GM23338 (cell line): Measurements from ENCODE around the gene TMEM245. TPM values are rescaled to one million over a fixed set of nuclear protein-coding genes. Genes with fewer than 3 reads are reported as not detected.

ENCODE experiments used
- ATAC-seq: fragments of 200-7000 bp; cut with Tn5 transposase; 3 replicates; pipeline ENCODE4 v1.9.1; 2020
- DNase-seq: peaks from one replicate; pipeline ENCODE4 v3.0.0-alpha.2; 2015; ENCODE audit warnings: low spot score
- H2AFZ ChIP-seq: fragments of 200-600 bp; sonication (generic); 2 replicates; pipeline ENCODE4 v1.8.0; 2016; ENCODE audit warnings: antibody characterized with exemption, mild to moderate bottlenecking, moderate library complexity
- H3F3A ChIP-seq: fragments of 200-600 bp; sonication (generic); replicated peaks from 2 replicates; pipeline ENCODE4 v1.8.0; 2017; ENCODE audit warnings: antibody characterized with exemption, mixed run types, low read depth
- H3K27ac ChIP-seq: fragments of 200-600 bp; sonication (generic); 2 replicates; pipeline ENCODE4 v1.6.1; 2016; ENCODE audit warnings: low read depth
- H3K27me3 ChIP-seq: fragments of 200-600 bp; sonication (generic); 2 replicates; pipeline ENCODE4 v1.8.0; 2016; ENCODE audit warnings: mild to moderate bottlenecking, mixed run types, moderate library complexity; ENCODE audit not compliant: insufficient read depth
- H3K36me3 ChIP-seq: fragments of 200-600 bp; sonication (generic); 2 replicates; pipeline ENCODE4 v1.8.0; 2016; ENCODE audit warnings: mild to moderate bottlenecking; ENCODE audit not compliant: insufficient read depth
- H3K4me1 ChIP-seq: fragments of 200-600 bp; sonication (generic); 2 replicates; pipeline ENCODE4 v1.8.0; 2016; ENCODE audit warnings: mild to moderate bottlenecking, moderate library complexity; ENCODE audit not compliant: insufficient read depth
- H3K4me2 ChIP-seq: fragments of 200-600 bp; sonication (generic); 2 replicates; pipeline ENCODE4 v1.7.1; 2017; ENCODE audit warnings: mixed run types
- H3K4me3 ChIP-seq: fragments of 200-600 bp; sonication (generic); 2 replicates; pipeline ENCODE4 v1.6.1; 2016; ENCODE audit warnings: mixed run types
- H3K79me2 ChIP-seq: fragments of 200-600 bp; sonication (generic); replicated peaks from 2 replicates; pipeline ENCODE4 v1.8.0; 2017; ENCODE audit warnings: mild to moderate bottlenecking; ENCODE audit not compliant: insufficient read depth
- H3K9me2 ChIP-seq: fragments of 200-600 bp; sonication (generic); 2 replicates; pipeline ENCODE4 v1.8.0; 2017; ENCODE audit not compliant: insufficient read depth
- H4K20me1 ChIP-seq: fragments of 200-600 bp; sonication (generic); replicated peaks from 2 replicates; pipeline ENCODE4 v1.8.0; 2017; ENCODE audit warnings: mild to moderate bottlenecking; ENCODE audit not compliant: insufficient read depth
- H3K27ac Mint-ChIP-seq: 2 replicates; pipeline ENCODE4 v1.8.0; 2020; ENCODE audit warnings: inconsistent platforms, mild to moderate bottlenecking, moderate library complexity, mixed read lengths
- H3K27me3 Mint-ChIP-seq: 3 replicates; pipeline ENCODE4 v1.8.0; 2022; ENCODE audit warnings: low read depth, mild to moderate bottlenecking, moderate library complexity, mixed read lengths, inconsistent platforms; ENCODE audit not compliant: insufficient read depth, poor library complexity
- H3K36me3 Mint-ChIP-seq: 3 replicates; pipeline ENCODE4 v1.8.0; 2021; ENCODE audit warnings: low read depth, mild to moderate bottlenecking, inconsistent platforms, moderate library complexity, mixed read lengths
- H3K4me1 Mint-ChIP-seq: 3 replicates; pipeline ENCODE4 v1.8.0; 2020; ENCODE audit warnings: mild to moderate bottlenecking, inconsistent platforms, mixed read lengths
- H3K4me3 Mint-ChIP-seq: 3 replicates; pipeline ENCODE4 v1.8.0; 2021; ENCODE audit warnings: moderate library complexity, mild to moderate bottlenecking, inconsistent platforms, mixed read lengths
- H3K9me3 Mint-ChIP-seq: 3 replicates; pipeline ENCODE4 v1.8.0; 2020; ENCODE audit warnings: moderate library complexity, mild to moderate bottlenecking, inconsistent platforms, mixed read lengths
- NANOG ChIP-seq: IDR thresholded peaks from 2 replicates; pipeline ENCODE4 v1.6.1; 2016; ENCODE audit warnings: antibody characterized with exemption, borderline replicate concordance
- STAT1 ChIP-seq: IDR thresholded peaks from one replicate; pipeline ENCODE4 v1.6.1; 2016; ENCODE audit warnings: antibody characterized with exemption; ENCODE audit not compliant: unreplicated experiment
- ZNF114 ChIP-seq: fragments of 250-450 bp; sonication (Bioruptor Pico); IDR thresholded peaks from 2 replicates; pipeline ENCODE4 v1.5.0; 2020; ENCODE audit warnings: mild to moderate bottlenecking, moderate library complexity
- ZNF331 ChIP-seq: fragments of 250-450 bp; sonication (Bioruptor Pico); IDR thresholded peaks from 2 replicates; pipeline ENCODE4 v1.5.0; 2020; ENCODE audit warnings: low read depth, mild to moderate bottlenecking, moderate library complexity
- polyA plus RNA-seq: library from polyadenylated mRNA; unstranded; fragments of >200 nt; fragmentation: Nextera tagmentation; extraction: Ambion mirVana; gene quantifications from 2 replicates; pipeline ENCODE4 v1.2.1, GENCODE V29; 2016
- total RNA-seq: library from RNA; depleted of rRNA; stranded (reverse); fragments of >200 nt; shearing (Covaris generic); gene quantifications from 2 replicates; pipeline ENCODE4 v1.2.3, GENCODE V29; 2014
- TF ChIP-seq, protein P1 (sequence below): fragments of 250-450 bp; sonication (Bioruptor Pico); IDR thresholded peaks from 2 replicates; pipeline ENCODE4 v1.5.0; 2020; ENCODE audit warnings: mild to moderate bottlenecking, moderate library complexity

Gene TMEM245
- total and polyA plus RNA-seq, 2 experiments from 2014 or later, result 17.3 to 64.1 TPM

DNA sequence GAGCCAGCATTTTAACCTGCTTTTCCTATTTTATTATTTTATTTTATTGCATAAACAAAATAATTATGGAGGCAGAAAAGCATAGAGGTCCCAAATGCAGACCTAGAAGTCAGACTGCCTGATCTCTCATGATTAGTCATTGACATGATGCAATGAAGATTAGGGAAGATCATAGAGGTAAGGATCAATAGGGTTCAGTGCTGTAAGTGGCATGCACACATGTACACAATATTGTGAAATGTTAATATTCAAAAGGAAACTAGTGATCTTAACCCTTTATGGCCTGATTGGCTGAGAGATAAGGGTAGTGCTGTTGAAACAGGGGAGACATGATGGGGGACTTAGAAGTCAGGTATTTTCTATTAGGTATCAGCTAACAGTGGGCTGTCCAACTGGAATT is 48.4 kb upstream of the TMEM245 start (continued):
- TF ChIP-seq, protein P1, sequence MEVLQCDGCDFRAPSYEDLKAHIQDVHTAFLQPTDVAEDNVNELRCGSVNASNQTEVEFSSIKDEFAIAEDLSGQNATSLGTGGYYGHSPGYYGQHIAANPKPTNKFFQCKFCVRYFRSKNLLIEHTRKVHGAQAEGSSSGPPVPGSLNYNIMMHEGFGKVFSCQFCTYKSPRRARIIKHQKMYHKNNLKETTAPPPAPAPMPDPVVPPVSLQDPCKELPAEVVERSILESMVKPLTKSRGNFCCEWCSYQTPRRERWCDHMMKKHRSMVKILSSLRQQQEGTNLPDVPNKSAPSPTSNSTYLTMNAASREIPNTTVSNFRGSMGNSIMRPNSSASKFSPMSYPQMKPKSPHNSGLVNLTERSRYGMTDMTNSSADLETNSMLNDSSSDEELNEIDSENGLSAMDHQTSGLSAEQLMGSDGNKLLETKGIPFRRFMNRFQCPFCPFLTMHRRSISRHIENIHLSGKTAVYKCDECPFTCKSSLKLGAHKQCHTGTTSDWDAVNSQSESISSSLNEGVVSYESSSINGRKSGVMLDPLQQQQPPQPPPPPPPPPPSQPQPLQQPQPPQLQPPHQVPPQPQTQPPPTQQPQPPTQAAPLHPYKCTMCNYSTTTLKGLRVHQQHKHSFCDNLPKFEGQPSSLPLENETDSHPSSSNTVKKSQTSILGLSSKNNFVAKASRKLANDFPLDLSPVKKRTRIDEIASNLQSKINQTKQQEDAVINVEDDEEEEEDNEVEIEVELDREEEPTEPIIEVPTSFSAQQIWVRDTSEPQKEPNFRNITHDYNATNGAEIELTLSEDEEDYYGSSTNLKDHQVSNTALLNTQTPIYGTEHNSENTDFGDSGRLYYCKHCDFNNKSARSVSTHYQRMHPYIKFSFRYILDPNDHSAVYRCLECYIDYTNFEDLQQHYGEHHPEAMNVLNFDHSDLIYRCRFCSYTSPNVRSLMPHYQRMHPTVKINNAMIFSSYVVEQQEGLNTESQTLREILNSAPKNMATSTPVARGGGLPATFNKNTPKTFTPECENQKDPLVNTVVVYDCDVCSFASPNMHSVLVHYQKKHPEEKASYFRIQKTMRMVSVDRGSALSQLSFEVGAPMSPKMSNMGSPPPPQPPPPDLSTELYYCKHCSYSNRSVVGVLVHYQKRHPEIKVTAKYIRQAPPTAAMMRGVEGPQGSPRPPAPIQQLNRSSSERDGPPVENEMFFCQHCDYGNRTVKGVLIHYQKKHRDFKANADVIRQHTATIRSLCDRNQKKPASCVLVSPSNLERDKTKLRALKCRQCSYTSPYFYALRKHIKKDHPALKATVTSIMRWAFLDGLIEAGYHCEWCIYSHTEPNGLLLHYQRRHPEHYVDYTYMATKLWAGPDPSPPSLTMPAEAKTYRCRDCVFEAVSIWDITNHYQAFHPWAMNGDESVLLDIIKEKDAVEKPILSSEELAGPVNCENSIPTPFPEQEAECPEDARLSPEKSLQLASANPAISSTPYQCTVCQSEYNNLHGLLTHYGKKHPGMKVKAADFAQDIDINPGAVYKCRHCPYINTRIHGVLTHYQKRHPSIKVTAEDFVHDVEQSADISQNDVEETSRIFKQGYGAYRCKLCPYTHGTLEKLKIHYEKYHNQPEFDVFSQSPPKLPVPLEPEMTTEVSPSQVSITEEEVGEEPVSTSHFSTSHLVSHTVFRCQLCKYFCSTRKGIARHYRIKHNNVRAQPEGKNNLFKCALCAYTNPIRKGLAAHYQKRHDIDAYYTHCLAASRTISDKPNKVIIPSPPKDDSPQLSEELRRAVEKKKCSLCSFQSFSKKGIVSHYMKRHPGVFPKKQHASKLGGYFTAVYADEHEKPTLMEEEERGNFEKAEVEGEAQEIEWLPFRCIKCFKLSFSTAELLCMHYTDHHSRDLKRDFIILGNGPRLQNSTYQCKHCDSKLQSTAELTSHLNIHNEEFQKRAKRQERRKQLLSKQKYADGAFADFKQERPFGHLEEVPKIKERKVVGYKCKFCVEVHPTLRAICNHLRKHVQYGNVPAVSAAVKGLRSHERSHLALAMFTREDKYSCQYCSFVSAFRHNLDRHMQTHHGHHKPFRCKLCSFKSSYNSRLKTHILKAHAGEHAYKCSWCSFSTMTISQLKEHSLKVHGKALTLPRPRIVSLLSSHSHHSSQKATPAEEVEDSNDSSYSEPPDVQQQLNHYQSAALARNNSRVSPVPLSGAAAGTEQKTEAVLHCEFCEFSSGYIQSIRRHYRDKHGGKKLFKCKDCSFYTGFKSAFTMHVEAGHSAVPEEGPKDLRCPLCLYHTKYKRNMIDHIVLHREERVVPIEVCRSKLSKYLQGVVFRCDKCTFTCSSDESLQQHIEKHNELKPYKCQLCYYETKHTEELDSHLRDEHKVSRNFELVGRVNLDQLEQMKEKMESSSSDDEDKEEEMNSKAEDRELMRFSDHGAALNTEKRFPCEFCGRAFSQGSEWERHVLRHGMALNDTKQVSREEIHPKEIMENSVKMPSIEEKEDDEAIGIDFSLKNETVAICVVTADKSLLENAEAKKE, result no peak
- TF ChIP-seq STAT1, result no peak
- TF ChIP-seq NANOG, result no peak
- TF ChIP-seq ZNF114 (CRISPR knock-in tag), result no peak

DNA sequence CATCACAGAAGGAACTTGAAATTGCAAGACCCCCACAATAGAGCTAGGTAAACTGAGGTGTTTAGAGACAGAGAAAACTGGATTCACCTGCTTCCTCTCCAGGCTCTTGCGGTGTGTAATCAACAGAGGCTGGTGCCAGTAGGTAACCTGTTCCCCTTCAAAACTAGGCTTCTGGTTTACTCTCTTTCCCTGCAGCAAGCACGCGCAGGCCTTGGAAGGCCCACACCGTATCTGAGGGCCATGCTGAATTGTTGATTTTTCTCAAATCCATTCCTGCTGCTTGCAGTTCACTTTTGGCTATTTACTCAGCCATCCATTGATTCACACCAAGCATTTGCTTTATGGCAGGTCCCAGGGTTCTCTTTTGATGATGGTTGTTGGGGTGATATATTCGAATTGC is 48.0 kb upstream of the TMEM245 start:
- Histone ChIP-seq H3K36me3 (no peaks in the 10 kb centered on the region), H2AFZ (peak overlapping the region; percentile 100), H3K4me3 (peak overlapping the region; percentile 68), H3K27ac (no peak overlapping the region), H3K4me1 (0 out of 2 replicates have a peak, but pooled peaks cover 9% of the 10 kb centered on the region), H3K27me3 (peaks cover 37% of the 10 kb centered on the region), H4K20me1 (no peaks in the 10 kb centered on the region), H3K79me2 (no peaks in the 10 kb centered on the region), H3K4me2 (peak overlapping the region; percentile 83), H3F3A (peaks cover 4% of the 10 kb centered on the region; the same call in 1 of the 2 replicates), H3K9me2 (no peaks in the 10 kb centered on the region)
- peaks cover 2% of the 10 kb centered on the region; the same call in 1 of the 3 replicates for H3K36me3 Mint-ChIP-seq
- peak overlapping the region; percentile 82 for H3K4me3 Mint-ChIP-seq
- peaks cover 7% of the 10 kb centered on the region; the same call in 1 of the 3 replicates for H3K4me1 Mint-ChIP-seq
- peaks cover 24% of the 10 kb centered on the region for H3K27me3 Mint-ChIP-seq
- H3K9me3 Mint-ChIP-seq, result peaks cover 11% of the 10 kb centered on the region
- ATAC-seq (peak; percentile 15; the same call in 2 of the 3 replicates), DNase-seq (no peak)
- TF ChIP-seq ZNF331 (CRISPR knock-in tag), result no peak
- no peak overlapping the region for H3K27ac Mint-ChIP-seq
